Measurements from ENCODE around the gene PPBP.

GRCh38 chr4:73974352-73974751 lies 13.6 kb downstream of the PPBP start:
- TF ChIP-seq EP300 (IDR thresholded peaks at IDR 0.05), result no peak
- TF ChIP-seq, protein P1, sequence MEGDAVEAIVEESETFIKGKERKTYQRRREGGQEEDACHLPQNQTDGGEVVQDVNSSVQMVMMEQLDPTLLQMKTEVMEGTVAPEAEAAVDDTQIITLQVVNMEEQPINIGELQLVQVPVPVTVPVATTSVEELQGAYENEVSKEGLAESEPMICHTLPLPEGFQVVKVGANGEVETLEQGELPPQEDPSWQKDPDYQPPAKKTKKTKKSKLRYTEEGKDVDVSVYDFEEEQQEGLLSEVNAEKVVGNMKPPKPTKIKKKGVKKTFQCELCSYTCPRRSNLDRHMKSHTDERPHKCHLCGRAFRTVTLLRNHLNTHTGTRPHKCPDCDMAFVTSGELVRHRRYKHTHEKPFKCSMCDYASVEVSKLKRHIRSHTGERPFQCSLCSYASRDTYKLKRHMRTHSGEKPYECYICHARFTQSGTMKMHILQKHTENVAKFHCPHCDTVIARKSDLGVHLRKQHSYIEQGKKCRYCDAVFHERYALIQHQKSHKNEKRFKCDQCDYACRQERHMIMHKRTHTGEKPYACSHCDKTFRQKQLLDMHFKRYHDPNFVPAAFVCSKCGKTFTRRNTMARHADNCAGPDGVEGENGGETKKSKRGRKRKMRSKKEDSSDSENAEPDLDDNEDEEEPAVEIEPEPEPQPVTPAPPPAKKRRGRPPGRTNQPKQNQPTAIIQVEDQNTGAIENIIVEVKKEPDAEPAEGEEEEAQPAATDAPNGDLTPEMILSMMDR (IDR thresholded peaks at IDR 0.05), result no peak
